Activated T-helper 2 cell treated with anti-CD3 and anti-CD28 coated beads, Interferon-gamma antibody, Interleukin-2, Interleukin-4, amounts not matched to agents 10 μg/mL and 5 μg/mL and 100 μg/mL, durations not matched to agents 14 hours and 24 hours and 36 hours (primary cell): Measurements from ENCODE around the gene NOP56. TPM values are rescaled to one million over a fixed set of nuclear protein-coding genes. Genes with fewer than 3 reads are reported as not detected.

Experiments
- DNase-seq: peaks from one replicate; pipeline ENCODE4 v3.0.0; 2021; ENCODE audit warnings: low spot score
- H3K27ac Mint-ChIP-seq: one replicate; pipeline ENCODE4 v1.8.0; 2021; ENCODE audit warnings: mixed read lengths
- H3K27me3 Mint-ChIP-seq: one replicate; pipeline ENCODE4 v1.8.0; 2021; ENCODE audit warnings: low read depth, mixed read lengths
- H3K36me3 Mint-ChIP-seq: one replicate; pipeline ENCODE4 v1.8.0; 2021; ENCODE audit warnings: low read depth, mixed read lengths
- H3K4me1 Mint-ChIP-seq: one replicate; pipeline ENCODE4 v1.8.0; 2021; ENCODE audit warnings: low read depth, mixed read lengths
- H3K4me3 Mint-ChIP-seq: one replicate; pipeline ENCODE4 v1.8.0; 2021; ENCODE audit warnings: low read depth, mild to moderate bottlenecking, moderate library complexity, mixed read lengths
- H3K9me3 Mint-ChIP-seq: one replicate; pipeline ENCODE4 v1.8.0; 2021; ENCODE audit warnings: mixed read lengths
- intact Hi-C: fragments of 100-400 bp; cut with micrococcal nuclease; formaldehyde crosslinking; loops from one replicate; pipeline ENCODE4 v1.15.1; 2023
- total RNA-seq: library from RNA; stranded (reverse); gene quantifications from 2 replicates; pipeline ENCODE4 v1.2.3, GENCODE V29; 2022

The NOP56 gene
- total RNA-seq, 1 donor from 2014 or later: 705 TPM

DNA sequence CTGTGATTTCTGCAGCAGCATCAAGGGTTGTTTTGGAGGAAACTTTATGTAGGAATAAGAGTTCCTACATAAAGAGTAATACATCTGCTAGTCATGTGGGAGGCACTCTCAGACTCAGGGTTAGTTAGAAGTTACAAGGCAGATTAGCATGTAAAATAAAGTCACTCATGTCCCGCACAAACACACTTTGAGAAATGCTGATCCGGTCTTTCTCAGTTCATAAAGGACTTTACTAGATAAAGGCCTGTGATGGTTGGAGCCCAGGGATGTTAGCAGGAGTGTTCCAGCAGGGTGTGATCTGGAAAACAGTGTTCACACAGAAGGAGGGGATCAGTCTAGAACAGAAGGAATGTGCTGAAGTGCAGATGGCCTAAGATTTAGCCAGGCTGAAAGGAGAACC, 33.1 kb upstream of the NOP56 start:
- H3K36me3 Mint-ChIP-seq: no peaks in the 10 kb centered on the region
- peaks cover 4% of the 10 kb centered on the region for H3K4me1 Mint-ChIP-seq
- peaks cover 23% of the 10 kb centered on the region for H3K27me3 Mint-ChIP-seq
- H3K9me3 Mint-ChIP-seq: no peaks in the 10 kb centered on the region
- no peak overlapping the region for H3K4me3 Mint-ChIP-seq
- no peak for DNase-seq
- no peak overlapping the region for H3K27ac Mint-ChIP-seq
- intact Hi-C loops: no loop called here

DNA sequence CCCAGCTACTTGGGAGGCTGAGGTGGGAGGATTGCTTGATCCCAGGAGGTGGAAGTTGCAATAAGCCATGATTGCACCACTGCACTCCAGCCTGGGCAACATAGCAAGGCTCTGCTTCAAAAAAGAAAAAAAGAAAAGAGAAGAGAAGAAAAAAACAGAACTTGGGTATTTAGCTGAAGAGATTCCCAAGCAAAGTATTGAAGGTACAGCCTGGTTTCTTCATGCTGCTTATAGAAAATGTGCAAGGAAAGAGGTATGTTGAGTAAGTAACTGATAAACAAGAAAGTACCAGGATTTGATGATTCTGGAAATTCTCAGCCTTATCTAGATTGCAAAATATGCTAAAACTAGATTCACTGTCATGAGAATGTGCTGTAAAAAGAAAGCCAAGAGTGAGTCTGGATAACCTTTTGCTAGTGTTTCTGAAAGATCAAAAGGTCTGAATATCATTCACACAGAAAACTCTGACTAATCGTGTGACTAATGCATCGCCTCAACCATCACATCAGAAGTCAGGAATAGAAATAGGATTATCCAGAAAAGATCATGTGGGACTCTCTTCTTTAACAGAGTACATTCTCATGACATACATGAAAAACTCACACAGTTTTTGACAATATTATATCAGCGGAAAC, 32.4 kb upstream of the NOP56 start:
- Mint-ChIP-seq H3K9me3 (no peaks in the 10 kb centered on the region), H3K4me3 (no peak overlapping the region), H3K27ac (no peak overlapping the region), H3K27me3 (peaks cover 20% of the 10 kb centered on the region), H3K4me1 (peaks cover 4% of the 10 kb centered on the region), H3K36me3 (no peaks in the 10 kb centered on the region)
- intact Hi-C loops: no loop called here
- no peak for DNase-seq

DNA sequence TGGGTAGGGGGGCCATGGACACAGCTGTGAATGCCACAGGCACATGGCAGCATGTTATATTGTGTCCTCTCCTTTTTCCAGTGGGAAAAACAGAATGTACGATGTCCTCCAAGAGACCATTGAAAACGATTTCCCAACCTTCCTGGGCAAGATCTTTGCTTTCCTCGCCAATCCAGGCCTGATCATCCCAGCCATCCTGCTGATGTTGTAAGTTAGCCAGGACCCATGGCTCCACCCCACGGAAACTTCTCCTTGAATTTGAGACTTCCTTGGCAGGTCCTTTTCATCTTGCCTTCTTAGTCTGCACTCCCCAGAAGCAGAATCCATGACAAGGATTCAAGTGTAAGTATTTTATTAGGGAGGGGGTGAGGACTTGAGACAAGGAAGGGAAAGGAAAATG, 28.2 kb upstream of the NOP56 start:
- H3K36me3 Mint-ChIP-seq: no peaks in the 10 kb centered on the region
- peaks cover 4% of the 10 kb centered on the region for H3K4me1 Mint-ChIP-seq
- no peak overlapping the region for H3K4me3 Mint-ChIP-seq
- H3K27ac Mint-ChIP-seq: no peak overlapping the region
- no peak for DNase-seq
- H3K9me3 Mint-ChIP-seq: no peaks in the 10 kb centered on the region
- intact Hi-C loops: no loop called here
- H3K27me3 Mint-ChIP-seq: peaks cover 11% of the 10 kb centered on the region

DNA sequence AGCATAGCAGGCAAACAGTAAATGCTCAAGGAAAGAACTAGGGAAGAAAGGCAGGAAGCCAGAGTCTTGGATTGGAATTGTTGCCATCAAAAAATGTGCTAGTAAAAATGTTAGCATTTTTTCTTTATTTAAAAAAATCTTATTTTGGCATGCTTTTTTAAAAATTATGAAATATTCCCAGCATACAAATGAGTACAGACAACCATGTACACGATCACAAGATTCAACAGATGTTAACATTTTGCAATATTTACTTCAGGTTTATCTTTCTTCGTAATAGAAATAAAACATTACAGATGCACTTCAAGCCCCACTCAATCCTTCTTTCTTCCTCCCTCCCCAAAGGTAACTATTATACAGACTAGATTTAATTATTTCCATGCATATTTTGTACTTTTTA, 27.4 kb upstream of the NOP56 start:
- no peak overlapping the region for H3K4me3 Mint-ChIP-seq
- H3K9me3 Mint-ChIP-seq: no peaks in the 10 kb centered on the region
- peaks cover 4% of the 10 kb centered on the region for H3K4me1 Mint-ChIP-seq
- no peaks in the 10 kb centered on the region for H3K36me3 Mint-ChIP-seq
- DNase-seq: no peak
- intact Hi-C loops: no loop called here
- H3K27ac Mint-ChIP-seq: no peak overlapping the region
- peaks cover 11% of the 10 kb centered on the region for H3K27me3 Mint-ChIP-seq

DNA sequence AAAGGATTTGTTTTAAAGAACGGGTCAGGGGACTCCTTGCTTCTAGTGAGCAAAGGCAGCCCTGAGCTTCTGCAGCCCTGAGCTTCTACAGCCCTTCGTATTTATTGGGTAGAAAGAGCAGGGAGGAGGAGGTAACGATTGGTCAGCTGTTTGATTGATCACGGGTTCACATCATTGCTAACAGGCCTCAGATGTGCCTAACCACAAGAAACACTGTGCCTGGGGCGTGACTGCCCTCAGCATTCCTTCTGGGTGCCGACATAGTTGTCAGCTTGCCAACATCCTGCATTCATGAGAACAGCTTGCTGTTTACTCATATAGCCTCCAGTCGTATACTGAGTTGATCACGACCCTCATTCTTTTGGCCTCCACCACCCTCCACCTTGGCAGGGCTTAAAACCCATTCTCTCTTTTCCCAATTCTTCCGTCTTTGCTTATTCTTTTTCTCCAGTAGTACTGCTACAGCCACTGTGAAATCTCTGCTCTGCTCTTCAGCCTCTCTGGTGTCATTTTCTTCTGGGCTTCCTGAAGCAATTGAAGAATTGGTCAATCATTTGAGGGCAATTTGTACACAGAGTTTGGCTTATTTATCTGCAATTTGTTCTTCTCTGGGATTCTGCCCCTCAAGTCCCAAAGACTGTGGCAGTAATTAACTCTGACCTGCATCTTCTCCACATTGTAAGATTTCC, 25.4 kb upstream of the NOP56 start:
- Mint-ChIP-seq H3K9me3 (no peaks in the 10 kb centered on the region), H3K27me3 (peaks cover 20% of the 10 kb centered on the region), H3K36me3 (no peaks in the 10 kb centered on the region), H3K4me3 (no peak overlapping the region), H3K4me1 (no peaks in the 10 kb centered on the region), H3K27ac (no peak overlapping the region)
- no peak for DNase-seq
- intact Hi-C loops: no loop called here

DNA sequence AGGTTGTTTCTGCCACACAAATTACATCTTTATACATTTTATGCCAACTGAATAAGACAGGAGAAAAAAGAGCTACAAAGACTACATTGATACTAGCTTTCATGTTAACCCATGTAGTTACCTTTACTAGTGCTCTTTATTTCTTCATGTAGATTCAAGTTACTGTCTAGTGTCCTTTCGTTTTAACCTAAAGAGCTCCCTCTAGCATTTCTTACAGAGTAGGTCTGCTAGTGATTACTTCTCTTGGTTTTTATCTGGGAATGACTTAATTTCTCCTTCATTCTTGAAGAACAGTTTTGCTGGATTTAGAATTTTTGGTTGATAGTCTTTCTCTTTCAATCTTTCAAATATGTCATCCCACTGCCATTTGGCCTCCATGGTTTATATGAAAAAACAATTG, 21.2 kb upstream of the NOP56 start:
- DNase-seq: no peak
- no peaks in the 10 kb centered on the region for H3K4me1 Mint-ChIP-seq
- no peak overlapping the region for H3K27ac Mint-ChIP-seq
- peaks cover 34% of the 10 kb centered on the region for H3K27me3 Mint-ChIP-seq
- intact Hi-C loops: no loop called here
- H3K9me3 Mint-ChIP-seq: no peaks in the 10 kb centered on the region
- no peaks in the 10 kb centered on the region for H3K36me3 Mint-ChIP-seq
- H3K4me3 Mint-ChIP-seq: no peak overlapping the region

DNA sequence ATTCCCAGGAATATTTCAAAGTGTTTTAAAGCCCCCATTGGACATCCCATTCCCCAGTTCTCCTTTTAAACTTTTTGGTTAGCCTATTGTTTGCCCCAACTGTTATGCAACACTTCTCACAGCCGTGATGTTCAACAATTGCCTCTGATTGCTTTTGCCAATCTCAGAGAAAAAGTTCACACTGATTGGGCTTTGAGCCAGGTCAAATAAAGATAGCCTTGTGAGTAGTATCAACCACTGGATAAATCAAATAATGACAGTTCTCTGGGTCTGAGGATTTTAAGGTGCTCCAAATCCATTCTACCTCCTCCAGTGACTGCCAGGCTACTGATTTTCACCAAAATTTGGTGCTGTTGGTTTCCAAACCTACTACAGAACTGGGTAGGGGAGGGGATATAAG, 19.1 kb upstream of the NOP56 start:
- H3K4me1 Mint-ChIP-seq: no peaks in the 10 kb centered on the region
- intact Hi-C loops: no loop called here
- DNase-seq: no peak
- H3K9me3 Mint-ChIP-seq: no peaks in the 10 kb centered on the region
- H3K36me3 Mint-ChIP-seq: no peaks in the 10 kb centered on the region
- peaks cover 37% of the 10 kb centered on the region for H3K27me3 Mint-ChIP-seq
- H3K4me3 Mint-ChIP-seq: no peak overlapping the region
- no peak overlapping the region for H3K27ac Mint-ChIP-seq

- no peak for DNase-seq
- H3K27me3 Mint-ChIP-seq: peaks cover 22% of the 10 kb centered on the region
- no peak overlapping the region for H3K27ac Mint-ChIP-seq
- no peaks in the 10 kb centered on the region for H3K9me3 Mint-ChIP-seq
- H3K36me3 Mint-ChIP-seq: peaks cover 4% of the 10 kb centered on the region
- H3K4me1 Mint-ChIP-seq: no peaks in the 10 kb centered on the region
- no peak overlapping the region for H3K4me3 Mint-ChIP-seq
- intact Hi-C loops: no loop called here
Measured at GRCh38 chr20:2637246-2637645, 15.2 kb upstream of the NOP56 start.

DNA sequence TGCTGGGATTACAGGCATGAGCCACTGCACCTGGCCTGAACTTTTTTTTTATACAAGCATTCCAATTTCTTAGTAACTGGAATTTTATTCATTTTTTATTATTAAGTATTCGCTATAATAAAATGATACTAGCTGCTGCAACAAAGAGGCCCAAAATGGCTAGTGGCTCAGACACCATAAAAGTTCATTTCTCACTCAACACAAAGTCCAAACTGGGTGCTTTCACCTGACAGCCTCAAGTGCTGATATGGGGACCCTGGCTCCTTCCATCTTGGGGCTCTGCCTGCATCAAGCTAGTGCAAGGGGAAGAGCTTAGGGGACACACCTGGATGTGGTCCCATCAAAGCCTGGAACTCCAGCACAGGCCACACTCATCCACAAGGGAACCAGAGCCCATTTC, 12.2 kb upstream of the NOP56 start:
- Mint-ChIP-seq H3K27ac (no peak overlapping the region), H3K27me3 (peaks cover 4% of the 10 kb centered on the region), H3K9me3 (no peaks in the 10 kb centered on the region), H3K4me3 (no peak overlapping the region), H3K36me3 (peaks cover 7% of the 10 kb centered on the region), H3K4me1 (no peaks in the 10 kb centered on the region)
- no peak for DNase-seq
- intact Hi-C loops: no loop called here

- H3K4me1 Mint-ChIP-seq: no peaks in the 10 kb centered on the region
- no peak for DNase-seq
- intact Hi-C loops: no loop called here
- H3K4me3 Mint-ChIP-seq: no peak overlapping the region
- H3K9me3 Mint-ChIP-seq: no peaks in the 10 kb centered on the region
- no peak overlapping the region for H3K27ac Mint-ChIP-seq
- H3K27me3 Mint-ChIP-seq: peaks cover 4% of the 10 kb centered on the region
- H3K36me3 Mint-ChIP-seq: peaks cover 7% of the 10 kb centered on the region
Measured at GRCh38 chr20:2640899-2641298, 11.5 kb upstream of the NOP56 start.

DNA sequence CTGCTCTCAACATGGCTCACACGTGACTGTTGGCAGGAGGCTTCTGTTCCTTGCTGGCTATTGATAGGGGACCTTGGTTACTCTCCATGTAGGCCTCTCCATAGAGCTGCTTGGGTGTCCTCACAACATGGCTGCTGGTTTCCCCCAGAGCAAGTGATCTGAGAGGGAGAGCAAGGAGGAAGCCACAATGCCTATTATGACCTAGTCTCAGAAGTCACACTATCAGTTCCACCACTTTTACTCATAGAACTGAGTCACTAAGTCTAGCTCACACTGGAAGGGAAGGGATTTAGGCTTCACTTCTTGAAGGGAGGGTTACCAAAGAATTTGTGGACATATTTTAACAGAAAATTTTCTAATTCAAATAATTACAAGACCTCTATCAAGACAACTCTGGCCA, 8.7 kb upstream of the NOP56 start:
- H3K27ac Mint-ChIP-seq: no peak overlapping the region
- intact Hi-C loops: no loop called here
- H3K27me3 Mint-ChIP-seq: no peaks in the 10 kb centered on the region
- no peak overlapping the region for H3K4me3 Mint-ChIP-seq
- H3K4me1 Mint-ChIP-seq: no peaks in the 10 kb centered on the region
- no peak for DNase-seq
- no peaks in the 10 kb centered on the region for H3K9me3 Mint-ChIP-seq
- H3K36me3 Mint-ChIP-seq: peaks cover 7% of the 10 kb centered on the region

DNA sequence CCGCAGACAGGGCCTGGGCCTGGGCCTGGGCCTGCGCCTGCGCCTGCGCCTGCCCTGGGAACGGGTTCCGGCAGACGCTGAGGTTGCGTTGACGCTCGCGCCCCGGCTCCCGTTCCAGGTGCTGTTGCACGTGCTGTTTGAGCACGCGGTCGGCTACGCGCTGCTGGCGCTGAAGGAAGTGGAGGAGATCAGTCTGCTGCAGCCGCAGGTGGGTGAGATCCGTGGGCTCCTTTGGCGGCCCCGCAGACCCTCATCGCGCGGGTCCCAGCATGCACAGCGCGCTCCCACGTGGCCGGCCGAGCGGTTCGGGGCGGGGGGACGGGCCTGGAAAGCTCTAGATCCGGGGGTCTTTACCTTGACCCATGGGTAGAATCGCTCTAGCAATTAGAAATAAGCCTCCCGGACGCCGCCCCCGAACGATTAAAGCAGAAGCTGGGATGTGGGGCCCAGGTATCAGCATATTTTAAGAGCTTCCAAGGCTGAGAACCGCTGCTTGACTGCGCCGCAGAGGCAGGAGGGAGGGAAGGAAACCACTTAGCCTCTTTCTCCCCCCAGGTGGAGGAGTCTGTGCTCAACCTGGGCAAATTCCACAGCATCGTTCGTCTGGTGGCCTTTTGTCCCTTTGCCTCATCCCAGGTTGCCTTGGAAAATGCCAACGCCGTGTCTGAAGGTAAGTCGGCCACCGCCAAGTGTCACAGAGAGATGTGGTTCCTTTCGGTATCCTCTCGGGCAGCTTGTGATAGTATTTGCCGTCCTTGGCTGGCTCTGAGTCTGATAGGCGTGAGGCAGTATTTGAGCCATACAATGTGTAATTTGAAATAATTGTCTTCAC, 508 bp downstream of the NOP56 start:
- Mint-ChIP-seq H3K9me3 (no peaks in the 10 kb centered on the region), H3K36me3 (peaks cover 58% of the 10 kb centered on the region), H3K4me3 (peak overlapping the region; percentile 83), H3K27me3 (no peaks in the 10 kb centered on the region), H3K27ac (peak overlapping the region; percentile 81), H3K4me1 (peaks cover 31% of the 10 kb centered on the region)
- DNase-seq: no peak
- intact Hi-C loops: loop anchor here (1.0 to 5.0 kb wide), 3 partner anchors 11 to 181 kb away; partner anchors contain the start of genes IDH3B and SNRPB
